ENCODE data around the gene NAPA. TPM values are rescaled to one million over a fixed set of nuclear protein-coding genes. Genes with fewer than 3 reads are reported as not detected.
A peak's percentile ranks its signal among the peaks of the same experiment; 100 is the strongest.

Gene NAPA
- total and polyA plus RNA-seq, 2 of the 13 experiments (the other 11 are each of a cell fraction or from before 2014, with no cell fraction given) = 32.6 to 65.9 TPM

DNA sequence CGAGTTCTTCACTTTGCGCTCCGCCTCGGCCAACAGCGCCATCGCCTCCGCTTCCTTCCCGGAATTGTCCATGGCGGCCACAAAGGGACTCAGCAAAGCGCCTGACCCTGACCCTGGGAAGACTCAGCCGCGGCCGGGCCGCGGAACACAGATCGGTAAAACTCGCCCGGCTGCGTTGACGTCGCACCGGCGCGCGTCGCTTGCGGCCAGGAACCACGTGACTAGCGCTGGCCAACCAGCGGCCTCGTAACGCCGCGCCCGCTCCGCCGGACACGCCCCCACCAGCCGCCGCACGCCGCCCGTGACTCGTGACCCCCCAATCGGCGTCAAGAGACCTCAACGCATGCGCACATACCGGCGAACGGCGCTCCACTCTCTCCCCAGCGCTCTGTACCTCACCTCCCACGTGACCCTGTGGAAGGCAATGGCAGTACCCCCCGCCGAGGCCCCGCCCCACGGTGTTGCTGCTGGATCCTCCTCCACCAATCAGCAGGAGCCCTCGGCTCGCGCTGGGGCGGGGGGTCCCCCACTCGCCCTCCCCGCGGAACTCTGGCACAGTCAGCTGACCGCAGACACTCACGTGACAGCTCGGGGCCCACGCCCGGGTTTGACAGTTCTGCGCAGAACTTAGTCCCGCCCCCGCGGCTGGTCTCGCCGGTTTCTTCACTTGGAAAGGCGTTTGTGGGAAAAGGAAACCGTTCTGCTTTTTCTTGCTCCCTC lies at the start of gene NAPA (continued):
- TF ChIP-seq ZNF121 (CRISPR knock-in tag; IDR thresholded peaks at IDR 0.05) (no peak), RBAK (CRISPR knock-in tag; IDR thresholded peaks at IDR 0.05) (no peak; the same call in 1 of the 2 replicates), ZZZ3 (CRISPR knock-in tag; IDR thresholded peaks at IDR 0.05; ENCODE audit: borderline replicate concordance) (peak; percentile 15; the same call in 1 of the 2 replicates), ZKSCAN5 (CRISPR knock-in tag; IDR thresholded peaks at IDR 0.05) (no peak), SP4 (CRISPR knock-in tag; IDR thresholded peaks at IDR 0.05) (peak; percentile 85), ADNP (CRISPR knock-in tag; IDR thresholded peaks at IDR 0.05) (no peak), KDM2A (CRISPR knock-in tag; IDR thresholded peaks at IDR 0.05; ENCODE audit: borderline replicate concordance, low read depth) (peak; percentile 67), JUN (CRISPR knock-in tag; IDR thresholded peaks at IDR 0.05) (no peak), ZIK1 (CRISPR knock-in tag; IDR thresholded peaks at IDR 0.05; ENCODE audit: borderline replicate concordance, low read depth) (no peak), HDAC6 (IDR thresholded peaks at IDR 0.05; ENCODE audit: low read depth, low read length) (no peak), ZFX (CRISPR knock-in tag; IDR thresholded peaks at IDR 0.05; ENCODE audit: low read depth) (peak; percentile 86), SCMH1 (CRISPR knock-in tag; IDR thresholded peaks at IDR 0.05; ENCODE audit: borderline replicate concordance) (no peak), ZNF354B (CRISPR knock-in tag; IDR thresholded peaks at IDR 0.05) (no peak), ASH2L (IDR thresholded peaks at IDR 0.05; ENCODE audit: insufficient read length, low read depth, low read length) (peak; percentile 70), NFRKB (IDR thresholded peaks at IDR 0.05) (no peak), LRRFIP1 (CRISPR knock-in tag; conservative IDR thresholded peaks at IDR 0.05) (no peak), AHR (CRISPR knock-in tag; IDR thresholded peaks at IDR 0.05) (peak; percentile 34; the same call in 1 of the 2 replicates), EZH2 (conservative IDR thresholded peaks at IDR 0.05; ENCODE audit: low read depth, low read length) (no peak), ATF5 (CRISPR knock-in tag; IDR thresholded peaks at IDR 0.05; ENCODE audit: low read depth) (no peak), ZNF629 (CRISPR knock-in tag; conservative IDR thresholded peaks at IDR 0.05) (0 out of 2 replicates have a peak, but pooled peaks have one; percentile 17)
- TF ChIP-seq, protein P1, sequence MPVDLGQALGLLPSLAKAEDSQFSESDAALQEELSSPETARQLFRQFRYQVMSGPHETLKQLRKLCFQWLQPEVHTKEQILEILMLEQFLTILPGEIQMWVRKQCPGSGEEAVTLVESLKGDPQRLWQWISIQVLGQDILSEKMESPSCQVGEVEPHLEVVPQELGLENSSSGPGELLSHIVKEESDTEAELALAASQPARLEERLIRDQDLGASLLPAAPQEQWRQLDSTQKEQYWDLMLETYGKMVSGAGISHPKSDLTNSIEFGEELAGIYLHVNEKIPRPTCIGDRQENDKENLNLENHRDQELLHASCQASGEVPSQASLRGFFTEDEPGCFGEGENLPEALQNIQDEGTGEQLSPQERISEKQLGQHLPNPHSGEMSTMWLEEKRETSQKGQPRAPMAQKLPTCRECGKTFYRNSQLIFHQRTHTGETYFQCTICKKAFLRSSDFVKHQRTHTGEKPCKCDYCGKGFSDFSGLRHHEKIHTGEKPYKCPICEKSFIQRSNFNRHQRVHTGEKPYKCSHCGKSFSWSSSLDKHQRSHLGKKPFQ (CRISPR knock-in tag; IDR thresholded peaks at IDR 0.05; ENCODE audit: insufficient replicate concordance) = no peak
- TF ChIP-seq, protein P2, sequence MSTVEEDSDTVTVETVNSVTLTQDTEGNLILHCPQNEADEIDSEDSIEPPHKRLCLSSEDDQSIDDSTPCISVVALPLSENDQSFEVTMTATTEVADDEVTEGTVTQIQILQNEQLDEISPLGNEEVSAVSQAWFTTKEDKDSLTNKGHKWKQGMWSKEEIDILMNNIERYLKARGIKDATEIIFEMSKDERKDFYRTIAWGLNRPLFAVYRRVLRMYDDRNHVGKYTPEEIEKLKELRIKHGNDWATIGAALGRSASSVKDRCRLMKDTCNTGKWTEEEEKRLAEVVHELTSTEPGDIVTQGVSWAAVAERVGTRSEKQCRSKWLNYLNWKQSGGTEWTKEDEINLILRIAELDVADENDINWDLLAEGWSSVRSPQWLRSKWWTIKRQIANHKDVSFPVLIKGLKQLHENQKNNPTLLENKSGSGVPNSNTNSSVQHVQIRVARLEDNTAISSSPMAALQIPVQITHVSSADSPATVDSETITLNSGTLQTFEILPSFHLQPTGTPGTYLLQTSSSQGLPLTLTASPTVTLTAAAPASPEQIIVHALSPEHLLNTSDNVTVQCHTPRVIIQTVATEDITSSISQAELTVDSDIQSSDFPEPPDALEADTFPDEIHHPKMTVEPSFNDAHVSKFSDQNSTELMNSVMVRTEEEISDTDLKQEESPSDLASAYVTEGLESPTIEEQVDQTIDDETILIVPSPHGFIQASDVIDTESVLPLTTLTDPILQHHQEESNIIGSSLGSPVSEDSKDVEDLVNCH (CRISPR knock-in tag; IDR thresholded peaks at IDR 0.05) = no peak
